ENCODE data around the gene MRRF.
A peak's percentile ranks its signal among the peaks of the same experiment; 100 is the strongest.

Gene MRRF

DNA sequence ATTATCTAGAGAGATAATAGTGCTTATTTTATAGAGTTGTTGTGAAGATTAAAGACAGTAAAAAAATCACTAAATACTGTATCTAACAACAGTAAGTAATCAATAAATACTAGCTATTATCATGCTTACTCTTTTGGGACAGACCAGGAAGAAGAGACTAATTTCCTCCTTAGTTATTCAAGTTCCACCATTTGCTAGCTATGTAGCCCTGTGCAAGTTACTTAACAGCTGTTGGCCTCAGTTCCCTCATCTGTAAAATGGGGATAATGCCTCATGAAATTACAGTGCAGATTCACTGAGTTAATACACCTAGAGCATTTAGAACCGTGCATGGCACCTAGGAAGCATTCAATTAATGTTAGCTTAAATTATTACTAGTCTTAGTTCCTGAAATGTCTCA is 2.6 kb upstream of the MRRF start:
- H3K9me3 ChIP-seq (ENCODE audit: insufficient read depth, low read depth, low read length), result no peaks in the 10 kb centered on the region
- H3K4me1 ChIP-seq (ENCODE audit: control insufficient read depth in 1 of 2, insufficient read depth in 2 of 2, low read length in 2 of 2), result no peaks in the 10 kb centered on the region
- no peak overlapping the region for H2BK5ac ChIP-seq (ENCODE audit: low read depth, low read length, poor library complexity)
- H3K4ac ChIP-seq (ENCODE audit: low read depth, low read length), result no peak overlapping the region
- no peak overlapping the region for H2BK120ac ChIP-seq (ENCODE audit: insufficient read depth, low read length, poor library complexity)
- no peak overlapping the region for H4K12ac ChIP-seq (ENCODE audit: low read depth, low read length)
- no peaks in the 10 kb centered on the region for H3K27me3 ChIP-seq (ENCODE audit: insufficient read depth, low read length)
- H3K36me3 ChIP-seq (ENCODE audit: control insufficient read depth in 1 of 2, insufficient read depth in 2 of 2, low read length in 2 of 2), result peaks cover 5 to 9% of the 10 kb centered on the region in 2 experiments
- H3K4me2 ChIP-seq (ENCODE audit: low read length), result no peak overlapping the region
- H3K23ac ChIP-seq (ENCODE audit: low read length), result no peak overlapping the region
- H3K4me3 ChIP-seq (ENCODE audit: low read depth, low read length), result no peak overlapping the region
- H4K91ac ChIP-seq (ENCODE audit: low read depth, low read length), result no peak overlapping the region
- no peak overlapping the region for H2AK5ac ChIP-seq (ENCODE audit: low read length)
- H3K79me2 ChIP-seq (ENCODE audit: control insufficient read depth, insufficient read depth, low read length, poor library complexity), result peaks cover 3% of the 10 kb centered on the region
- H3K27ac ChIP-seq (ENCODE audit: low read depth, low read length), result no peak overlapping the region
- no peak overlapping the region for H3K9ac ChIP-seq (ENCODE audit: low read length)
- no peak overlapping the region for H3K18ac ChIP-seq (ENCODE audit: low read length)
- H2AFZ ChIP-seq (ENCODE audit: insufficient read depth, low read length, poor library complexity), result no peak overlapping the region
- no peak for DNase-seq
- H4K8ac ChIP-seq (ENCODE audit: low read depth, low read length), result no peak overlapping the region
- no peak overlapping the region for H3K14ac ChIP-seq (ENCODE audit: low read length)
- peaks cover 10% of the 10 kb centered on the region for H3K79me1 ChIP-seq (ENCODE audit: low read length)
- no peak overlapping the region for H2BK12ac ChIP-seq (ENCODE audit: low read length)
- WGBS (ENCODE audit: extremely low coverage, insufficient coverage, insufficient read length), result no CpG with 5 or more reads among the region's 1 CpG

DNA sequence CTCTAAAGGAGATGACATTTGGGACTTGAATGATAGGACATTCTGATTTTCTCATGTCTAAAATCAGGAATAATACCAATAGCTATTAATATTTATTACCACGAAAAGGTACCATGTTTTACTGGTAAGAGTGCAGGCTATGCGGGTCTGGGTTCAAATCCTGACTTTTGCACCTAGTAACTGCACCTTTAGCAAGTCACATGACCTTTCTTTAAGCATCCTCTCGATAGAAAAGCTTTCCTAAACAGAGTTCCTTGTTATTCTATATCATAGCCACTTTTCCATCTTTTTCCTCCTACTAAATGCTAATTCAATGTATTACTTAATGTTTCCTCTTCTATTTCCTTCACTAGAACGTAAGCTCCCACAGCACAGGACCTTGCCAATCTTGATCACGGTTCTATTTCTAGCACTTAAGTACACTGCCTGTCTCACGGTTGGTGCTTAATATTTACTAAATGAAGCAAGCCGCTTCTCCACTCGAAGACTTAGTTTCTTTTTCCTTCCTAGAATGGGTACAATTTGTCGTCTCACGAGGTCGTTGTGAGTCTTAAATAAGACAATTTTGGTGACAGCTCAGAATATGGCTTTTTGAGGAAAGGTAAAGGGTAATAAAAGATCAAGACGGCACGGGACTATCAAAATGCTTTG is 858 bp upstream of the MRRF start:
- Histone ChIP-seq H2AFZ (ENCODE audit: insufficient read depth, low read length, poor library complexity) (no peak overlapping the region), H3K4me1 (ENCODE audit: control insufficient read depth in 1 of 2, insufficient read depth in 2 of 2, low read length in 2 of 2) (no peaks in the 10 kb centered on the region), H3K27ac (ENCODE audit: low read depth, low read length) (no peak overlapping the region), H2AK5ac (ENCODE audit: low read length) (no peak overlapping the region), H3K18ac (ENCODE audit: low read length) (no peak overlapping the region), H4K8ac (ENCODE audit: low read depth, low read length) (peak overlapping the region; percentile 58), H3K79me1 (ENCODE audit: low read length) (peaks cover 10% of the 10 kb centered on the region), H3K9me3 (ENCODE audit: insufficient read depth, low read depth, low read length) (no peaks in the 10 kb centered on the region), H2BK12ac (ENCODE audit: low read length) (no peak overlapping the region), H2BK5ac (ENCODE audit: low read depth, low read length, poor library complexity) (no peak overlapping the region), H3K4me3 (ENCODE audit: low read depth, low read length) (peak overlapping the region; percentile 80), H3K23ac (ENCODE audit: low read length) (no peak overlapping the region), H3K79me2 (ENCODE audit: control insufficient read depth, insufficient read depth, low read length, poor library complexity) (peaks cover 3% of the 10 kb centered on the region), H3K14ac (ENCODE audit: low read length) (no peak overlapping the region), H2BK120ac (ENCODE audit: insufficient read depth, low read length, poor library complexity) (no peak overlapping the region), H3K4me2 (ENCODE audit: low read length) (peak overlapping the region; percentile 82), H3K36me3 (ENCODE audit: control insufficient read depth in 1 of 2, insufficient read depth in 2 of 2, low read length in 2 of 2) (peaks cover 5% of the 10 kb centered on the region in 2 experiments), H3K27me3 (ENCODE audit: insufficient read depth, low read length) (no peaks in the 10 kb centered on the region), H4K91ac (ENCODE audit: low read depth, low read length) (peak overlapping the region; percentile 39), H3K4ac (ENCODE audit: low read depth, low read length) (peak overlapping the region; percentile 56), H4K12ac (ENCODE audit: low read depth, low read length) (no peak overlapping the region), H3K9ac (ENCODE audit: low read length) (peak overlapping the region; percentile 84)
- WGBS (ENCODE audit: extremely low coverage, insufficient coverage, insufficient read length), result no CpG with 5 or more reads among the region's 13 CpGs
- DNase-seq, result peak in 1 of 2 donors; percentile 10

DNA sequence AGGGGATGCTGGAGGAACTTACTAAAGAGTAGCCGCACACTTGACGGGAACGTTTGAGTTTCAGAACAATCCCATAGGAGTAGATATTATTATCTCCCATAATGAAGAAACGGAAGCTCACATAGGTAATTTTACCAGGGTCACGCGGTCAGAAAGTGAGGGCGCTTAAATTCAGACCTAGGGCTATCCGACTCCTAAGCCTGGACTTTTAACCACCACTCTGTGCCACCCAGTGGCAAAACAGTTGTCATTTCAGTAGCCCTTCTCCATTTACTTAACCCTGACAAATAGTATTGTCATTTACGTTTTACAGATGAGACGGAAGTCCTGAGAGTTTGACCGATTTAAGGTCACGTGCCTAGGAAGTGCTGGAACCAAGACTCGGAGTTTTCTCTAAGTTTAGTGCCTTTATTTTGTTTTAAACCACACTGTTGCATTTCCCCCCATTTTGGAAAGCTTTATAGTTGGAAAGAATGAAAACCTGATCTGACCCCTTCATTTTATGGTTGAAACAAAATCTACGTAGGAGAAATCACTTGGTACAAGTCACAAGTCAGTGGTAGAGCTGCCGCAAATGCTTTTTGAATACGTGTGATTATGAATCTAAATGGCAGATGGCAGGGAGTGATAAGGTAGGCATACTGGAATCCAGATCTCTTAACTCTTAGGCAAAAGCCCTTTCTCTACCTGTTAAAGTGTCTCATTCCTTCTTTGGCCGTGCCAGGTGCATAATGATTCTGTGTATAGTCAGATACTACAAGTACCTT is 650 bp downstream of the MRRF start:
- peaks cover 3% of the 10 kb centered on the region for H3K79me2 ChIP-seq (ENCODE audit: control insufficient read depth, insufficient read depth, low read length, poor library complexity)

DNA sequence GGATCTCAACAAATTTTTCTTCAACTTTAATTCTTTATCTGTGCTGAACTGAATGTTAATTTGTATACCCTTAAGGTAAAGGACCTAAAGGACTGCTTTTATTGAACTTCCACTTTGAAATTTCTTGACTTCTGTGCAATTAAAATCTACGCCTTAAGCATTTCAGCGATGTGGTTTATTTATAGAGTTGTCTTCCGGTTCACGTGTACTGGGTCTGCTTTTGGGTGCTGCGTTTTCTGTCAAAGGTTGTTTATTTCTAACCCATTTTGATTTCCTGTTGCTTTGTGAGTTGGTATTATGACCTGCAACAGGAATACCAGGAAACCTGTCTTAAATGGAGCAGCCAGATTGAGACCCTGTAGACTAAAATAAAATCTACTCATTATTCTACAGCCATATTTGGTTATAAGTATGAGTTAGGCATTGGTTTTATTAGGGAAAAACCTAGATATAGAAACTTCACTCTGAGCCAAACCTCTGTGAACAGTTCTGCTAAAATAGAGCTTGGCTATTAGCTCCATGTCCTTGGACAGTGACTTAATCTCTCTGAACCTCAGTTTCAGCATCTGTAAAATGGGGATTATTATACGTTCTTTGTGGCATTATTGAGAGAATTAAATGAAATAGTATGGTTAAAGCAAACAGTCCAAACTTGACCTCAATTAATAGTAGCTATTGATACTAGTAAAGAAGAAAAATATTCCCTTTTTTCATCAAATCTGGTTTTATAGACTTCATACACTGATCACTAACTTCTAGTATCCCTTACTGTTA is 3.5 kb downstream of the MRRF start:
- Histone ChIP-seq H3K79me2 (ENCODE audit: control insufficient read depth, insufficient read depth, low read length, poor library complexity) (peaks cover 3% of the 10 kb centered on the region), H3K9me3 (ENCODE audit: insufficient read depth, low read depth, low read length) (no peaks in the 10 kb centered on the region), H2AK5ac (ENCODE audit: low read length) (no peak overlapping the region), H4K12ac (ENCODE audit: low read depth, low read length) (no peak overlapping the region), H2BK5ac (ENCODE audit: low read depth, low read length, poor library complexity) (no peak overlapping the region), H3K9ac (ENCODE audit: low read length) (no peak overlapping the region), H3K4ac (ENCODE audit: low read depth, low read length) (no peak overlapping the region), H3K18ac (ENCODE audit: low read length) (no peak overlapping the region), H3K79me1 (ENCODE audit: low read length) (peaks cover 10% of the 10 kb centered on the region), H3K14ac (ENCODE audit: low read length) (no peak overlapping the region), H3K27me3 (ENCODE audit: insufficient read depth, low read length) (no peaks in the 10 kb centered on the region), H3K36me3 (ENCODE audit: control insufficient read depth in 1 of 2, insufficient read depth in 2 of 2, low read length in 2 of 2) (peaks cover 3 to 4% of the 10 kb centered on the region in 2 experiments), H2AFZ (ENCODE audit: insufficient read depth, low read length, poor library complexity) (no peak overlapping the region), H4K8ac (ENCODE audit: low read depth, low read length) (no peak overlapping the region), H3K23ac (ENCODE audit: low read length) (no peak overlapping the region), H3K4me1 (ENCODE audit: control insufficient read depth in 1 of 2, insufficient read depth in 2 of 2, low read length in 2 of 2) (no peaks in the 10 kb centered on the region), H2BK120ac (ENCODE audit: insufficient read depth, low read length, poor library complexity) (no peak overlapping the region), H2BK12ac (ENCODE audit: low read length) (no peak overlapping the region), H3K4me2 (ENCODE audit: low read length) (no peak overlapping the region), H3K4me3 (ENCODE audit: low read depth, low read length) (no peak overlapping the region), H4K91ac (ENCODE audit: low read depth, low read length) (no peak overlapping the region), H3K27ac (ENCODE audit: low read depth, low read length) (no peak overlapping the region)
- WGBS (ENCODE audit: extremely low coverage, insufficient coverage, insufficient read length), result no CpG with 5 or more reads among the region's 6 CpGs
- DNase-seq, result no peak

More for the DNA sequence above, 650 bp downstream of the MRRF start:
- peak overlapping the region; percentile 63 for H4K91ac ChIP-seq (ENCODE audit: low read depth, low read length)
- peaks cover 10% of the 10 kb centered on the region for H3K79me1 ChIP-seq (ENCODE audit: low read length)
- peak overlapping the region; percentile 86 for H2AFZ ChIP-seq (ENCODE audit: insufficient read depth, low read length, poor library complexity)
- H3K9ac ChIP-seq (ENCODE audit: low read length), result peak overlapping the region; percentile 86
- peak overlapping the region; percentile 80 for H3K4me3 ChIP-seq (ENCODE audit: low read depth, low read length)
- H4K8ac ChIP-seq (ENCODE audit: low read depth, low read length), result peak overlapping the region; percentile 89
- peak overlapping the region; percentile 90 for H3K27ac ChIP-seq (ENCODE audit: low read depth, low read length)
- H2BK5ac ChIP-seq (ENCODE audit: low read depth, low read length, poor library complexity), result no peak overlapping the region
- H3K4me1 ChIP-seq (ENCODE audit: control insufficient read depth in 1 of 2, insufficient read depth in 2 of 2, low read length in 2 of 2), result no peaks in the 10 kb centered on the region
- DNase-seq, result peak; percentile 40 to 62
- H3K14ac ChIP-seq (ENCODE audit: low read length), result no peak overlapping the region
- H3K23ac ChIP-seq (ENCODE audit: low read length), result no peak overlapping the region
- peak overlapping the region; percentile 20 for H3K4ac ChIP-seq (ENCODE audit: low read depth, low read length)
- H4K12ac ChIP-seq (ENCODE audit: low read depth, low read length), result peak overlapping the region; percentile 83
- H2BK12ac ChIP-seq (ENCODE audit: low read length), result no peak overlapping the region
- no CpG with 5 or more reads among the region's 17 CpGs for WGBS (ENCODE audit: extremely low coverage, insufficient coverage, insufficient read length)
- peak overlapping the region; percentile 82 for H3K4me2 ChIP-seq (ENCODE audit: low read length)
- H3K18ac ChIP-seq (ENCODE audit: low read length), result no peak overlapping the region
- peaks cover 0 to 2% of the 10 kb centered on the region in 2 experiments for H3K36me3 ChIP-seq (ENCODE audit: control insufficient read depth in 1 of 2, insufficient read depth in 2 of 2, low read length in 2 of 2)
- H2BK120ac ChIP-seq (ENCODE audit: insufficient read depth, low read length, poor library complexity), result no peak overlapping the region
- H3K9me3 ChIP-seq (ENCODE audit: insufficient read depth, low read depth, low read length), result no peaks in the 10 kb centered on the region
- no peak overlapping the region for H2AK5ac ChIP-seq (ENCODE audit: low read length)
- no peaks in the 10 kb centered on the region for H3K27me3 ChIP-seq (ENCODE audit: insufficient read depth, low read length)

Data from trophoblast cell (in vitro differentiated cells and primary cell).